Hair follicular keratinocyte (primary cell): ENCODE results near the gene PDZRN4. TPM values are rescaled to one million over a fixed set of nuclear protein-coding genes. Genes with fewer than 3 reads are reported as not detected.

Experiments
- total RNA-seq: library from RNA; depleted of rRNA; stranded (reverse); fragments of >200 nt; gene quantifications from 2 replicates; pipeline ENCODE4 v1.2.3, GENCODE V29; 2015

Gene PDZRN4
- not detected in 2 replicates for total RNA-seq

GRCh38 chr12:41188058-41188840 lies at the start of gene PDZRN4:
PDZRN4 (plus strand) TSS chr12:41188320.

